Stomach (tissue), 9 donors: ENCODE measurements around the gene ITPR2. TPM values are rescaled to one million over a fixed set of nuclear protein-coding genes. Genes with fewer than 3 reads are reported as not detected.
A peak's percentile ranks its signal among the peaks of the same experiment; 100 is the strongest.

Experiments
- DNase-seq, 2 donors: peaks; one replicate each; pipeline versions ENCODE4 v3.0.0 to v3.0.0-alpha.2; 2013 to 2019
- H3K27ac ChIP-seq, 5 donors: fragments of 200-600 bp in 4 of 5; sonication (generic) in 4 of 5; one replicate each; pipeline ENCODE4 v1.5.1; 2013 to 2019; ENCODE audit warnings: mild to moderate bottlenecking in 1 of 5, moderate library complexity in 1 of 5
- H3K27me3 ChIP-seq, 3 donors: fragments of 200-600 bp; sonication (generic); one replicate each; pipeline ENCODE4 v1.5.1; 2017 to 2019; ENCODE audit warnings: mixed run types in 1 of 3
- H3K36me3 ChIP-seq, 4 donors: fragments of 200-600 bp; sonication (generic); 1 replicate in 3 of 4; 2 replicates in 1 of 4; pipeline ENCODE4 v1.5.1; 2016 to 2019
- H3K4me1 ChIP-seq, 4 donors: fragments of 200-600 bp; sonication (generic); one replicate each; pipeline ENCODE4 v1.5.1; 2016 to 2019
- H3K4me3 ChIP-seq, 4 donors: fragments of 200-600 bp; sonication (generic) in 3 of 4; one replicate each; pipeline ENCODE4 v1.5.1; 2016 to 2019; ENCODE audit warnings: mild to moderate bottlenecking in 1 of 4
- H3K9me3 ChIP-seq, 4 donors: fragments of 200-600 bp; sonication (generic); one replicate each; pipeline ENCODE4 v1.5.1; 2016 to 2019
- EP300 ChIP-seq: sonication (generic); formaldehyde crosslinking; IDR thresholded peaks from one replicate; pipeline ENCODE4 v1.6.1; 2017; ENCODE audit warnings: antibody characterized with exemption
- POLR2A ChIP-seq, 4 donors: fragments of 450-650 bp; IDR thresholded peaks; one replicate each; pipeline ENCODE4 v1.6.1; 2016; ENCODE audit warnings: antibody characterized with exemption in 4 of 4, control low read depth in 2 of 4, mild to moderate bottlenecking in 1 of 4, moderate library complexity in 1 of 4
- POLR2AphosphoS5 ChIP-seq, 3 donors: sonication (generic); formaldehyde crosslinking; IDR thresholded peaks; one replicate each; pipeline ENCODE4 v1.6.1; 2016; ENCODE audit warnings: antibody characterized with exemption in 3 of 3
- WGBS, 5 donors: extraction: QIAGEN DNeasy Blood & Tissue Kit in 3 of 5; methylation state at CpG; one replicate each; pipeline versions ENCODE4 v1.1.5 to v1.1.7; 2013 to 2018; 5-methylcytosine and 5-hydroxymethylcytosine counted together
- intact Hi-C: fragments of 100-400 bp; cut with DNase I; formaldehyde crosslinking; loops from one replicate; pipeline ENCODE4 v1.15.1; 2023; ENCODE audit warnings: low total_unique reads
- polyA plus RNA-seq, 3 donors: library from polyadenylated mRNA; stranded (reverse); fragments of 200-250 nt; gene quantifications; one replicate each; pipeline ENCODE4 v1.2.3, GENCODE V29; 2013
- total RNA-seq, 5 donors: library from RNA; depleted of rRNA; stranded (reverse); fragments of >200 nt; gene quantifications; one replicate each; pipeline versions ENCODE4 v1.1.0 to v1.2.3, GENCODE V29; 2014 to 2016
- TF ChIP-seq, protein P1 (sequence below), 7 experiments: fragments of 450-650 bp in 4 of 7; fragments of 200-600 bp in 3 of 7; sonication (generic) in 3 of 7; IDR thresholded peaks; one replicate each; pipeline ENCODE4 v1.5.1; 2016 to 2019; ENCODE audit warnings: antibody characterized with exemption in 7 of 7, control low read depth in 2 of 7, mild to moderate bottlenecking in 1 of 7
- donor health status: healthy with polysubstance abuse.
- donor health status: Bipolar disorder and iron deficiency.
- donor health status: healthy.

The ITPR2 gene
- total and polyA plus RNA-seq, 8 donors, result 1.4 to 172 (median 23.4) TPM

DNA sequence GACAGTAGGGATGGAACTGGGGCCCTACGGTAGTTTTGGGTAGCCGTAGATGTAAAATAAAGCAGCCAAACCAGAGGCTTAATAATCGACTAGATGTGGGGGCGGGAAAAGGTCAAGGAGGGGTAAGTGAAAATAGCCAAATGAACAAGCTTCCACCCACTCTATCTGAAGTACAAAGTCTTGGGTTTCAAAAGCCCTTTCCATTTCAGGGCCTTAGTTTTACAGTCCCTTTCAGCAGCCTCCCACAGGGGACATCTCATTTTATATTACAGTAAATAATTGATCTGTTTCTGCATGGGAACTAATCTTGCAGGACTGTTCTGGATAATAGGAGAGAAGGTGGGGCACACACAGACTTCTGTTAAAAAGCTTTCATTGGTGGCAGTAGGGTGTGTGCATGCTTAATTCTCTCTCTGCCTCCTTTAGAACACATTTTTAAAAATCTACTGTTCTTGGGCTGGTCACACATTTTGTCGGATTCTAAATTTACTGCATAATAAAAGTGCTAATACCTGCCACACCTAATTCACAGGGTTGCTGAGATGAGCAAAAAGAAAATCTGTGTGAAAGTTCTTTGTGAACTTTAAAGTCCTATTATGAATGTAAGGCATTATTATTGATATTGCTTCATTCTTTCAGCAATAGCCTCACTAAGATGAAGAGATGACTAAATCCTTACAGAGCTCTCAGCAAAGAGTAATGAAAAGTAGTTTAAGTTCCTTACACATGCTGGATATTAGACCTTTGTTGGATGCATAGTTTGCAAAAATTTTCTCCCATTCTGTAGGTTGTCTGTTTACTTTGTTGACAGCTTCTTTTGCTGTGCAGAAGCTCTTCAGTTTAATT, 104.6 kb downstream of the ITPR2 start:
- Histone ChIP-seq H3K9me3 (no peaks in the 10 kb centered on the region), H3K27ac (no peak overlapping the region), H3K4me3 (no peak overlapping the region), H3K27me3 (no peaks in the 10 kb centered on the region), H3K4me1 (peaks cover 3 to 45% (median 23%) of the 10 kb centered on the region in 4 donors), H3K36me3 (no peaks in the 10 kb centered on the region)
- no peak for DNase-seq
- intact Hi-C loops, result no loop called here
- TF ChIP-seq, protein P1, sequence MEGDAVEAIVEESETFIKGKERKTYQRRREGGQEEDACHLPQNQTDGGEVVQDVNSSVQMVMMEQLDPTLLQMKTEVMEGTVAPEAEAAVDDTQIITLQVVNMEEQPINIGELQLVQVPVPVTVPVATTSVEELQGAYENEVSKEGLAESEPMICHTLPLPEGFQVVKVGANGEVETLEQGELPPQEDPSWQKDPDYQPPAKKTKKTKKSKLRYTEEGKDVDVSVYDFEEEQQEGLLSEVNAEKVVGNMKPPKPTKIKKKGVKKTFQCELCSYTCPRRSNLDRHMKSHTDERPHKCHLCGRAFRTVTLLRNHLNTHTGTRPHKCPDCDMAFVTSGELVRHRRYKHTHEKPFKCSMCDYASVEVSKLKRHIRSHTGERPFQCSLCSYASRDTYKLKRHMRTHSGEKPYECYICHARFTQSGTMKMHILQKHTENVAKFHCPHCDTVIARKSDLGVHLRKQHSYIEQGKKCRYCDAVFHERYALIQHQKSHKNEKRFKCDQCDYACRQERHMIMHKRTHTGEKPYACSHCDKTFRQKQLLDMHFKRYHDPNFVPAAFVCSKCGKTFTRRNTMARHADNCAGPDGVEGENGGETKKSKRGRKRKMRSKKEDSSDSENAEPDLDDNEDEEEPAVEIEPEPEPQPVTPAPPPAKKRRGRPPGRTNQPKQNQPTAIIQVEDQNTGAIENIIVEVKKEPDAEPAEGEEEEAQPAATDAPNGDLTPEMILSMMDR (IDR thresholded peaks at IDR 0.05), result no peak
- no peak for TF ChIP-seq EP300
- no peak for TF ChIP-seq POLR2AphosphoS5 (IDR thresholded peaks at IDR 0.05)
- no peak for TF ChIP-seq POLR2A (IDR thresholded peaks at IDR 0.05)
- WGBS, 5 donors, result 69 to 79% (median 76%) methylated on average over 5 of the region's 5 CpGs

DNA sequence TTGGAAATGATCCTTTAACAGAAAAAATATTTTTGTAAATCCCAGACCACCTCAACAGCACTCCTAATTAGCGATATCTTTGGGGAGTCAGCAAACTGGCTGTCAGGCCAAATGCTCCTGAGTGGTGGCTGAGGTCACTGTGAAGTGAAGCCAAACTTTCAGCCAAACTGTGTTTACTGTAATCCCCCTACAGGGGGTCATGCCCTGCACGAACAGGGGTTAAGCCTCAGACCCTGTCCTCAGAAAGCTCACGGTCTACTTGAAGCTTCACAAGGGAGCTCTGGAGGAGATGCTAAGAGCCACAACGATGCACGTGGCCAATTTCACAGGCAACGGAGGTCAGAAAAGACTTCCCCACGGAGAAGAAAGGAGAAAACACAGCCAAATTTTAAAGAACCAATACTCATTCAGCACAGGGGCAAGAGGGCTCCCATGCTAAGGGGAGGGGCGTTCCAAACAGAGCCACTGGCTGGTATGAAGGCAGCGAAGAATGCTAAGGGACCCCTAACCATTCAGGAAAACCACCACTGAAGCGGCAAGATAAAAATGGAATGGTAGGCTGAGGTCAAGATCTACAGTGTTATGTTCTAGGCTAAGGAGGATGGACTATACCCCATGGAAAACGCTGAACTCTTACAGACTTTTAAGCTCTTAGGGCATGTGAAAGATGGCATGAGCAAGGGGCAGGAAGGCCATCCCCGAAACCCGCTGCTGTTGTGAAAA, 105.4 kb downstream of the ITPR2 start:
- Histone ChIP-seq H3K9me3 (no peaks in the 10 kb centered on the region), H3K27ac (no peak overlapping the region), H3K27me3 (no peaks in the 10 kb centered on the region), H3K4me3 (no peak overlapping the region), H3K4me1 (peaks cover 4 to 45% (median 22%) of the 10 kb centered on the region in 4 donors), H3K36me3 (no peaks in the 10 kb centered on the region)
- WGBS, 5 donors, result 87 to 93% (median 91%) methylated on average over 13 of the region's 13 CpGs
- TF ChIP-seq POLR2AphosphoS5 (IDR thresholded peaks at IDR 0.05), result no peak
- TF ChIP-seq, protein P1 (IDR thresholded peaks at IDR 0.05), result no peak
- TF ChIP-seq EP300, result no peak
- no peak for TF ChIP-seq POLR2A (IDR thresholded peaks at IDR 0.05)
- DNase-seq, result no peak
- intact Hi-C loops, result no loop called here

DNA sequence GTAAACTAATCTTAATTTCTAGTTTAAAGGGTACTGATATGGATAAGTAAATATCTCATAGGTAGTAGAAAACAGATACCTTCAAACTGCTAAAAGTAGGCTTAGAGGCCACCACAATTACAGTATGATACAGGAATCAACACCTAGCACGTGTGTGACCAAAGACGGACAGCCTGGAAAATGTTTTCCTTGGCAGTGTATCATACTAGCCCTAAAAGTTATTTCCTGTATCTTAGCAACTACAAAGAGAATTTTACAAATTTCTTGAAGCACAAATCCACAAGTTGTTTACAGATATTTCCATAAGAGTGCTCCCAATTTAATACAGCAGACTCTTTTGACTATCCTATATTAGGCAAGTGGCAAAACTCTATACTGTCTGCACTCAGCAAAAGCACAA, 106.0 kb downstream of the ITPR2 start:
- H3K9me3 ChIP-seq, result no peaks in the 10 kb centered on the region
- no peaks in the 10 kb centered on the region for H3K36me3 ChIP-seq
- no peak for TF ChIP-seq EP300
- WGBS, 5 donors, result 18 to 44% (median 39%) methylated on average over 2 of the region's 2 CpGs
- no peak for DNase-seq
- H3K27ac ChIP-seq, result no peak overlapping the region
- peaks cover under 1 to 40% (median 19%) of the 10 kb centered on the region in 4 donors for H3K4me1 ChIP-seq
- H3K27me3 ChIP-seq, result no peaks in the 10 kb centered on the region
- H3K4me3 ChIP-seq, result no peak overlapping the region
- intact Hi-C loops, result no loop called here

- Histone ChIP-seq H3K27me3 (no peaks in the 10 kb centered on the region), H3K36me3 (peaks cover 0 to 1% (median 0%) of the 10 kb centered on the region in 4 donors), H3K4me1 (peaks cover 0 to 25% (median 13%) of the 10 kb centered on the region in 4 donors), H3K4me3 (no peak overlapping the region), H3K9me3 (no peaks in the 10 kb centered on the region), H3K27ac (peak overlapping the region in 3 of 5 donors; percentile 9 to 44 (median 37))
- DNase-seq, result peak in 1 of 2 donors; percentile 56
- no peak for TF ChIP-seq POLR2A (IDR thresholded peaks at IDR 0.05)
- TF ChIP-seq EP300, result no peak
- TF ChIP-seq POLR2AphosphoS5 (IDR thresholded peaks at IDR 0.05), result no peak
- TF ChIP-seq, protein P1 (IDR thresholded peaks at IDR 0.05), result no peak
- intact Hi-C loops, result no loop called here
- WGBS, 5 donors, result 45 to 79% (median 59%) methylated on average over 2 of the region's 2 CpGs
Observed at GRCh38 chr12:26725276-26725916, 107.6 kb downstream of the ITPR2 start.
